HPDE6-E6E7 (cell line): Measurements from ENCODE around the gene TMA7.

Experiments
- DNase-seq: peaks from one replicate; pipeline ENCODE4 v3.0.0; 2011; ENCODE audit warnings: missing footprints; ENCODE audit errors: extremely low spot score

Gene TMA7

DNA sequence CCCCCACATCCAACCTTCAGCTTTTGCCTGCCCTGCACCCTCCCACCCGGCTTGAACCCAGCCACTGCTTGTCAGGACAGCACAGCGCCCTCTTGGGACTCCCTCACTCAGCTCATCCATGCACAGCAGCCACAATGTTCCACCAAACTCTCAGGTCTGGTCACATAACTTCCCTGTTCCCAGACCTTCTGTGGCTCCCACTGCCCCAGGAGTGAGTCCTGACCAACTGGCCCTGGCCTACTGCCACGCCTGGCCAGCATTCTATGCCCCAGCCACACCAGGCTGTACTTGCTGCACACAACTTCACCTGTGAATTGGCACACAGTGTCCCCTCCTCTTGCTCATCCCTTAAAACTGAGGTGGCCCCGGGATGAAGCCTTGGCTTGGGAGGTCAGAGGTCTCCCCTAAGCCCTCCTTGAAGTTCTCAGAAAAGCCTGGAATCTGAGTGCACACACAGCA, 31.2 kb upstream of the TMA7 start:
- DNase-seq = no peak

GRCh38 chr3:48409291-48410201, 30.5 kb upstream of the TMA7 start:
- no peak for DNase-seq

DNA sequence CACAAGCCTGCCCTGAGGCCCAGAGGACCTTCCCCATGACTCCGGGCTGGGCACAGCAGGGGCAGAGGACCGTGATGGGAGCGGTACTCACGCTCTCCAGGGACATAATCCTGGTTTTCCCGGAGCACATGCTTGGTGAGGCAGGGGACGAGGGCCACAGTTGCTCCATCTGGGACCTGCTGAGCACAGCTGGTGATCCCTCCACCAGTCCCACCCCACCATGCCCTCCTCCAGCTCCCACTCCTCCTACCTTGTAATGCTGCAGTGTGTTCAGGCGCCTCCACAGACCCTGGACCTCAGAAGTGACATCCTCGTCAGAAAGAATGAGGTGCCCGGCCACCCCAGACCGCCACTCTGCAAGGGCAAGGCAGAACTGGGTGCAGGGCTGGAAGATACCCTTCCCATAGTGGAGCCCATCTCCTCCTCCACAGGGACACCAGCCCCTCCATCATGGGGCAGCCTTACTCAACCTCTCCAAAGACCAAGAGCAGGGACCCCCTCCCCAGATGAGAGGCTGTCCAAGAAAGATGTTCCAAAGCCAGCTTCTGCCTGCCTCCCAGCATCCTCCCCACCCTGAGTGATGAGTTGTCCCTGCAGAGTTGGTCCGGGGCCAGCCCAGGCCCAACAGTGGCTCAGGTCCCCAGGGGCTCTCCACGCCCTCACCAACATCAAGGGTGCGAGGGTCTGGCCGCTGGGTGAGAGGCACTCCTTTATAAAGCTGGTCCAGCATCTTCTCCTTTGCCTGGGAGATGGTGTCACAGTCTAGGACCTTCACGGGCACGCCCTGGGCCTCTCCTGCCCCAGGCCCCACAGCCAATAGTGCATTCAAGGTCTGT, 29.6 kb upstream of the TMA7 start:
- DNase-seq = no peak

DNA sequence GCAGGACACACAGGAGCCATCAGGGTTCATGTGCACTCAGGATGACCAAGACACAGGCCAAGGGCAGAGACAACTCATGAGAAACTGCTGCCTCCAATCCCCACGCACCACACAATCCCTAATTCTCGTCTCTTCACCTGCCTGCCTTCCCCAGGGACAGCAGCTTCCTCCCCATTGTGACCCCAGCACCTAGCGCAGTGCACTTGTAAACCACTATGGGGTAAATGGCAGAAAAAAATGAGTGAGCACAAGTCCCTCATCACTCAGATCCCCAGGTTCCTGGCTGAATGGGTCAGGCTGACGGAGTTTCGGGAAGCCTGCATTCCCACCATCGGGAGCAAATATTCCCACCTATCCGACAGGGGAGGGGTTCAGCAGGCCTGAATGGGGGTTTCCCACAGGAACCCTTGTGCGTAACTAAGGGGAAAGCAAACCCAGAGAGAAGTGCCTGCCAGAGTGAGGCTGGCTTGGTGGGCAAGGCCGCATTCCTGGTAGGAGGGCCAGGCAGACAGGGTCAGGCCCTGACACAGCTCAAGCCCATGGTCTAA, 28.9 kb upstream of the TMA7 start:
- DNase-seq = no peak

GRCh38 chr3:48411606-48412374, 28.3 kb upstream of the TMA7 start:
- no peak for DNase-seq

- no peak for DNase-seq
Observed at GRCh38 chr3:48412375-48413001, 27.6 kb upstream of the TMA7 start.

- no peak for DNase-seq
Observed at GRCh38 chr3:48413086-48413485, 27.0 kb upstream of the TMA7 start.

- no peak for DNase-seq
Observed at GRCh38 chr3:48413611-48414010, 26.4 kb upstream of the TMA7 start.

- DNase-seq = no peak
Observed at GRCh38 chr3:48414376-48415250, 25.4 kb upstream of the TMA7 start.

DNA sequence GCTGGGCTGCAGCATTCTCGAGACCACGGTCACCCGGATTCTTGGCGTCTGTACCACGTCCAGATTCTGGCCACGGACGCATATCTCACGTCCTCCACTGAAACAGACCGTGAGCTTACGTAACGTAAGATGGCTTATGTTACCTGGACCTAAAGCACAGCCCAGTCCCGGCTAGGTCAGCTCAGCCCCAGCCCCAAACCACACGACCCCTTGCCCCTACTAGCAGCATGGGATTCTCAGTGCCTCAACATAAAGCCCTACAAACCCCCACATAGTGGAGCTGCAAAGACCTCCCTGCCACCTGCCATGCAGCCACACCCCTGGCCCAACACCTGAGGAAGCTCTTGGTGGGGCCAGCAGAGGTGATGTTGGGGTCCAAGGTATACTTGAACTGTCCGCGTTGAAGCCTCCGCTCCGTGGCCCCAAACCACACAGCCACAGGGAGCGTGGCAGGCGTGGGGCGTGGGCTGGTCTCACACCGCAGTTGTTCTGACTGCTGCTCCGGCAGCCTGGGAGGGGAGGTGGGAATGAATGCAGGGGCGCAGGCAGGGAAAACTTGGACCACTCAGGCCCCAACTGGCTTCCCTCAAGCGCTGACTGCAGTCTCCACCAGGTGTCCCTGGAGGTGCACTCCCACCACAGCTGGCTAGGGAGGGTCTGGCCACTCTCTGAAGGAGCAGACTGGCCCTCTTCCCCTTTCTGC, 24.7 kb upstream of the TMA7 start:
- no peak for DNase-seq

GRCh38 chr3:48416091-48416505, 24.0 kb upstream of the TMA7 start:
- DNase-seq = no peak

- DNase-seq = no peak
Observed at GRCh38 chr3:48416546-48416945, 23.5 kb upstream of the TMA7 start.

DNA sequence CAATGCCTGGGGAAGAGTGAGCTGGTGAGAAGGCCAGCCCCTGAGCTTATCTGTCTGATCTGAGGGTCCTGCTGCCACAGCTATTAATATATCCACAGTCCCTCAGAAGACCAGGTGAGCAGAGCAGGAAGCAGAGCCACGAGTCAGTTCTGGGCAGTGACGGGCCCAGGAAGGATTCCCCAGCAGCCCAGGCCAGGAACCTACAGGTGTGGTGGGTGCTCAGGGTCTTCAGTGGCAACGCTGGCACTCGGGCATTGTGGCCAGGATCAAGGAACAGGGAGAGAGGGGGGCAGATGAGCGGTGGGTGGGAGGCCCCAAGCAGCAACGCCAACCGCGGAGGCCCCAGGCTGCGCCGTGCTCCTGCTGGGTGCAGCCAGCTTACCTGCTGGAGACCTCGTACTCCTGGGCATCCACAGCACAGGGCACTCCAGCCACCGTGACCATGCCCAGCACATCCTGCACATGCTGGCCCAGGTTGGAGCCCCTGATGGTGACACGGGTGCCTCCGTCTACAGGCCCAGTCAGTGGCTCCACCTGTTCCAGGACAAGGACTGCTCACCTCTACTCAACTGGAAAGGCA, 22.4 kb upstream of the TMA7 start:
- no peak for DNase-seq

DNA sequence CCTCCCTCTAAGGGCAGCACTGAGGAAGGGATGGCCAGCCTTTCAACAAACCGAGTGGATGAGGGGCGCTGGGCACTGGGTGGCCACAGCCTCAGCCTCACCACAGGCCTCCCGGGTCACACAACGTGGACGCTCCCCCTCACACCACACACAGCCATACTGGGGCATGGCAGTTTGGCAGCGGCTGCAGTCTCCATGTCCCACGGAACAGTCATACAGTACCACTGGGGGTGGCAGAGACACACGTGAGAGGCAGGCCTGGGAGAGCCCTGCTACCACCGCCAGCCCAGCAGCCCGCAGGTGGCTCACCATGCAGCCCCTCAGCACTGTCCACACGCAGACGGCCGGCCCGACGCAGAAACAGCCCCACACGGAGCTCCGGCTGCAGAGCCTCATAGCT, 21.9 kb upstream of the TMA7 start:
- DNase-seq = no peak

- no peak for DNase-seq
Observed at GRCh38 chr3:48418651-48419050, 21.4 kb upstream of the TMA7 start.

DNA sequence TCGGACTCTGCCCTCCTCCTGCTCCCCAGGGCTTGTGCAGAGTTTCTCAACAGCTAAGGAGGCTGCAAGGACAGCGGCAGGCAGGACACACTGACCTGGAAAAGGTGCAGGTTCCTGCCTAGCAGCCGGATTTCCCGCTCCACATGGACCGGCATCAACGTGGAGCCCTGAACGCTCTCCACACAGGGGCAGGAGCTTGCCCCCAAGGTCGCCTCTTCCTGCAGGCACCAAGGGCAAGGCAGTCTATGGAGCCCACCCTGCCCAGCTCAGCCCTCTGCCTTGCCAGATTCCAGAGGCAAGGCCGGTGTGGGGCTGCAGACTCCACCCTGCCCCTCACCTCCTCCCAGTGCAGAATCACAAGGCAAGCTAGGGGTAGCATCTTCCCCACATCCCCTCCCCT, 20.9 kb upstream of the TMA7 start:
- no peak for DNase-seq

- no peak for DNase-seq
Observed at GRCh38 chr3:48419597-48419996, 20.5 kb upstream of the TMA7 start.

DNA sequence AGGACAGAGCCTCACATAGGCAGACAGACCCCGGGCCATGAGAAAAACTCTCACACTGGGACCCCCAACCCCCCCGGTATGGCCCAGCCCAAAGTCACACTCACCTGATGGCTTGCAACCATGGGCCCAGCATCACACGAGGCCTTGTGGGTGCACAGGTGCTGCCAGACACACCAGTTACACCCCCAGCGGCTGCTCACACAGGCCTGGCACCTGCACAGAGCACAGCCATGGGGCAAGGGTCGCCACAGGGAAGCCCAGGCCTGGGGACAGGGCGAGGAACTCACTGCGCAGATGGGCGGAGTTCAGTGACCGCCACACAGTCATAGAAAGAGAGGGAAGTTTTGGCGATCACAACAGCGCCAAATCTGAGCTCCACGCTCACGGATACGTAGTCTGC, 19.5 kb upstream of the TMA7 start:
- DNase-seq = no peak

DNA sequence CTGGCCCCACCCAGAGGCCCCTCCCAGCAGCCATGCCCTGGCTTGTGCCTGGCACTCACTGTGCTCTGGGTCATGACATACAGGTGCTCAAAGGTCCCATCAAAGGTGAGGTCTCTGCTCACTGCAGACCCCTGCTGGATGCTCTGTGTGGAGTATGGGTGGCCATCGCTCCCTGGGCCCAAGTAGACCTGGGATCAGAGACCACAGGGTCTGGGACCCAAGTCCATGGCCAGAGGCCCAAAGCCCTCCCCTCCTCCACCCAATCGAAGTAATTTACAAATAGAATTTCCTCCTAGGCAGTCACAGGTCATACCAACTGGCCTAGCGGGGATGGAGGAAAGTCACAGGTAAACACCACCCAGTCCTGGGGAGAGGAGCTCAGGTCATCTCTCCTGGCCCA, 17.8 kb upstream of the TMA7 start:
- no peak for DNase-seq
